ENCODE data around the gene ENPP3.

The ENPP3 gene

DNA sequence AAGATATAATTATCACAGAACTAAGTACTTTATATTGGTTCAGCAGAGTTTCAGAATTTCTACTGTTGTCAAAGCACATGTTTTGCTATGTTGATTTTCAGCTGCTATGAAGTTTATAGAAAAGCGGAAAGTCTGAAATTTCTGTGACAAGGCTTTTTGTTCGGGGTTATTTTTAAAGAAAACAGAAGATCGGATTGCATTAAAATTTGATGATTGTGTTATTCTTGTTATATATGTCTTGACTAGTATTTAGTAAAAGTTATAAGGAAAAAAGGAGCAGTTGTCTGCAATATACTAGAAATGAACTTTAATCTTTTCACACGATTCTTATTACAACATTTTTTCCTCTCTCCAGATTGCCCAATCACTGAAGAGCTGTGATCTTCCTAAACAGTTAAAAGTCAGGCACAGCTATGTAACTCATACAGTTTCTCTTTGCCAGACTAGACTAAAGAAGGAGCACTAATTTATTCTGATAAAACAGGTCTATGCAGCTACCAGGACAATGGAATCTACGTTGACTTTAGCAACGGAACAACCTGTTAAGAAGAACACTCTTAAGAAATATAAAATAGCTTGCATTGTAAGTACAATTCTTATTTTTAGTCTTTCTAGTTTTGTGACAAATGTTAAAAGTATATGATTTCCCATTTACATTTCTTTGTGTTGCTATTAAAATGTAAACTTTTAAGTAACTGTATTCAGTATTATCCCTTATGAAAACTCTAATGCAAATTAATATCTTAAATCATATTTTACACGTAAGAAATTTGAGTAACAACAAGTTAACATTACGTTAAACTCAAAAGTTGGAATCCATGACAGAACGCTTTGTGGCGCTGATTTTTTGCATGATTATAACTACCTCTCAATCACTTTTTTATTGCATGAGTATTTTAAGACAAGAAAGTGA is at the start of gene ENPP3:
ENPP3 (plus strand) TSS at position 423 of the 913 bp plus-strand sequence; CDS start at position 506, 83 bp downstream.
- FAIRE-seq, result peak; percentile 9

GRCh38 chr6:131587909-131588308 is 49.2 kb upstream of the ENPP3 start:
- FAIRE-seq, result peak; percentile 27

DNA sequence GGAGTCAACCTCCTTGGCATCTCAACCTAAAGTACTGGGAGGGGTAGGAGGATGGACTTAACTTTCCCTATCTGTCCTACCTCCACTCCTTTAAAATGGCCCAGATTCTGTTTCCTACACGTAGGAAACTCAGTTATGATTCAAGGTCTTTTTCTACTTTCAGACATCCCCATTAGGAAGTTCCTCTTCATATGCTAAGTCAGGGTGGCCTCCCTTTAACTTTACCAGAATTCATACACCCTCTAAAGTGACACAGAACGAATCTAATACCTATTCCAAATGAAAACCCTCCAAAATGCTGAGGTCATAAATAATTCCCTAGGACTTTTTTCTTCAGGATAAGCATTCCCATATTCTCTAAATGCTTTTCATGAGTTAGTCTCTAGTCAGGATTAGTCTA is 48.5 kb upstream of the ENPP3 start:
- FAIRE-seq, result no peak

DNA sequence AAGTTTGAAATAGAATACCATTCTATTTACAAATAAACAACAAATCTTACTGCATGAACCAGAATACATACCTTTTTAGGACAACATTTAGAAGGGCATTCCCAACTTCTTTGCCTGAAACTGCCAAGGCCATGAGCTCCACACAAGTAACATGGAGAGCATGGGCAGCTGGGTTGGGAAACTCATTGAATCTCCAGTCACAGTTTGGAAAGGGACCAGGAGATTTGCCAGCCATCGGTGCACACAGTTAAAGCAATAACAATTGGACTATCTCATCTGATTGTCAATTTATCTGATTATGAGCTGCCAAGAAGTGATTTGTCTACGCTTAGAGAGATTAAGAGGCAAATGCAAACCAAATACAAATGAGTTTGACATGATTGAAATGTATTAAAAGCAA is 44.2 kb upstream of the ENPP3 start:
- FAIRE-seq, result no peak

GRCh38 chr6:131594074-131594473 is 43.0 kb upstream of the ENPP3 start:
- no peak for FAIRE-seq

DNA sequence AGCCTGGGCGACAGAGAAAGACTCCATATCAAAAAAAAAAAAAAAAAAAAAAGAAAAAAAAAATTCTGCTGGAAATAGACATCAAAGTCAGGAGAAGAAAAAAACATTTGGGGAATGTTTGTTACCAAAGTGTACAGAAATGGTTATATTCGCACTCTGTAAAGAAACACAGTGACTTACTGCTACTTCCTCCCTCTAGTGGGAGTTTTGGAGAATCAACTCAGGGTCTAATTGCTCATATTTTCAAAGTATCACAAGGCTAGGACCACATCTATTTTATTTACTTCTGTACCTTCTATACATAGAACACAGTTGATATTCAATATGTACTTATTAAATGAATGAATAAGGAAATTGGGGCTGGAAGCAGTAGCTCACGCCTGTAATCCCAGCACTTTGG is 39.7 kb upstream of the ENPP3 start:
- no peak for FAIRE-seq

DNA sequence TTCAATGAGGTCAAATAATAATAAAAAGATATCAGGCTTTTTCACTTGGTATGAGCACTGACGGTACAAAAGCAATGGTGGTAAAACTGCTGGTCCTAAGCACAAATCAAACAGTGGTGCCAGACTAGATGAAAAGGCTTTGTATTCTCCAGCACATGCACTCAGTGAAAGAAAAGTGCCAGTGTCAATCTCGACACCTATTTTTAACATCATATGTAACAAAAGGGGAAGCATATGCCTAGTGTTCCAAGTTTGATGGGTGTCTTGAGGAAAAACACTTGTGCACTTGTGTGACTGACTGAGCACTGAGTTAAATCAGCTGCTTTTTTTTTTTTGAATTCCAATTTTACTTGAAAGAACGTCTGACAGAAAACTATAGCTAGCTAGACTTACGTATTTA is 36.4 kb upstream of the ENPP3 start:
- no peak for FAIRE-seq

- FAIRE-seq, result peak; percentile 5
These were observed 34.3 kb upstream of the ENPP3 start for GRCh38 chr6:131602781-131603312.

GRCh38 chr6:131613296-131613925 is 23.7 kb upstream of the ENPP3 start:
- FAIRE-seq, result no peak

- FAIRE-seq, result no peak
These were observed 21.8 kb upstream of the ENPP3 start for GRCh38 chr6:131615275-131615674.

DNA sequence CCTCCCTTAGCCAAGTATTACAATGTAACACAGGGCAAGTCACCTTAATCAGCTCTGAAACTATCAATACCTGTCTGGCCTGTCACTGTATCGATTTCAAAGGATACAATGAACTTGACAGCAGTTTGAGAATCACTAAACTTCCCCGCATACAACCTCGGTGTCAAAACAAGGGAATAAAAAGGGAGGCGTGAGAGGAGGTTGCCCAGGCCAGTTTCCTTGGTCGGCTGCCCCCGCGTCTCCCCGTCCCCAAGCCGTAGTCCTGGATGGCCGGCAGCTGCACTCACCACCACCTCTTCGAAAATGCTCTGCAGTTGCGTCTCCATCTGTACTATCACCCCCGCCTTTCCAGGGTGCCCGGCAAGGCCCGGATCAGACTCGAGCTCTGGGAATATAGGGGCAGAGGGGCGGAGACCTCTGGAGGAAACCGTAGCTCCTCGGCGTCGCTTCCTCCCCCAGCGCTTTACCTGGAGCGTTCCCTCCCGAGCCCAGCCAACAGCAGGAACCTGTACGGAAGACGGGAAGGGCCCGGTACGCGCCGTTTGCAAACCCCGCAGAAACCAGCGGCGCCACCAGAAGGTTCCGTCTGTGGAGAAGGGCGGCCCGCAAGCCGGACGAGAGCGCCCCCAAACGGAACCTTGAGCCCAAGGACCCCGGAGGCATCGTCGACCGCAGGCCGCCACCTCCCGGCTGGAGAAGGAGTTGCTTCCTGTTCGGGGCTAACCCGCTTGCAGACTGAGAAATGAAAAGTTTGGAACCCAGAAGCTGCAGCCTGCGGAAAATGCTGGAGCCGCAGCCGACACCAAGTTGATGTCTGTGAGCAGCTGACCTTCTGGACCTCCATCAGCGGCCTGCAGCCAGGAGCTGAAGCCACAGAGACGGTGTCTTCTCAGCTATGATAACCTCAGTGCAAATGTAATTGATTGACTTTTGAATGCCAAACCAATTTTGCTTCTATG is 9.1 kb upstream of the ENPP3 start, which contains the start of gene MED23:
MED23 (minus strand) TSS at position 519 of the 959 bp plus-strand sequence; CDS start at position 326, 193 bp downstream.
- FAIRE-seq, result no peak

DNA sequence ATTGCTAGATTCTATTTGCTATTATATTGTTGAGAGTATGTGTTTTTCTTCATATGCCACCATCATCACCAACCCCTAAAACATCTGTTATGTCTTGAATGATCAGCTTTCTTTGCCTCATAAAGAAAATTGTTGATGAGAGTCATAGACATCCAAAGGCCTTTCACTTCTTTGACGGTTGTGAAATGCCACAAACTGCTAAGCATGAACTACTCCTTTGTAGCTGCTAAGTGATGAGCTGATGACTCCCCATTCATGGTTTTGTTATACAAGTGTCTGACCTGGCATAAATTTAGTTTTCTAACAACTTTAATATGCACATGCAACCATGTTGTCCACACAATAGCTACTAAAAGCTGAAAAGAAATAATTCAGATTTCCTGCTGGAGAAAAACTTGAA is 8.4 kb upstream of the ENPP3 start:
- no peak for FAIRE-seq

- FAIRE-seq, result no peak
These were observed 7.5 kb upstream of the ENPP3 start for GRCh38 chr6:131629651-131630050.

DNA sequence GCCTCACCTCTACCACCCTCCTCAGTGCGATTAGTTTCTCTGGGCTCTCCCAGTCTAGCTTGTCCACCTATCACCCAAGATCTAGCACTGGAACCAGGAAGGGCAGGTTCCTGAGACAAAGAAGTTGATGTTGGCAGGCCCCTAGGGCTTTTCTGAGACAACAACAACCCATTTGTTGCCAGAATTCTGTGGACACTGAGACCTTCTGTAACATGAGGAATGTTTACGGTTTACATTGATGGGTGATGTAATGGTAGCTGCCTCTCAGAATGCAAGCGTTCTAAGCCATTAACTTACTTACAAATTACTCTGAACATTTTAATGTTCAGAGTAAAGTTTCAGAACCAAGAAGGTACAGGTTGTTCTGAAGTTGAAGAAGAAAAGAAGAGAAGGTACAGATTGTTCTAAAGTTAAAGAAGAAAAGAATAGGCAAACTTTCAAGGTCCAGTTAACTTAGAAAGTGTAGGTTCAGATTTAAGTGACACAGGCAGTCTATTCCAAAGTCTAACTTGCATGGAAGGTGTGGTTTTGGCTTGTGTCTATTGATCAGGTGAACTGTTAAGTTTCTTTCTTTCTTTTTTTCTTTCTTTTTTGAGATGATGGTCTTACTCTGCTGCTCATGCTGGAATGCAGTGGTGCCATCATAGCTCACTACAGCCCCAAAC is 5.3 kb upstream of the ENPP3 start:
- no peak for FAIRE-seq

DNA sequence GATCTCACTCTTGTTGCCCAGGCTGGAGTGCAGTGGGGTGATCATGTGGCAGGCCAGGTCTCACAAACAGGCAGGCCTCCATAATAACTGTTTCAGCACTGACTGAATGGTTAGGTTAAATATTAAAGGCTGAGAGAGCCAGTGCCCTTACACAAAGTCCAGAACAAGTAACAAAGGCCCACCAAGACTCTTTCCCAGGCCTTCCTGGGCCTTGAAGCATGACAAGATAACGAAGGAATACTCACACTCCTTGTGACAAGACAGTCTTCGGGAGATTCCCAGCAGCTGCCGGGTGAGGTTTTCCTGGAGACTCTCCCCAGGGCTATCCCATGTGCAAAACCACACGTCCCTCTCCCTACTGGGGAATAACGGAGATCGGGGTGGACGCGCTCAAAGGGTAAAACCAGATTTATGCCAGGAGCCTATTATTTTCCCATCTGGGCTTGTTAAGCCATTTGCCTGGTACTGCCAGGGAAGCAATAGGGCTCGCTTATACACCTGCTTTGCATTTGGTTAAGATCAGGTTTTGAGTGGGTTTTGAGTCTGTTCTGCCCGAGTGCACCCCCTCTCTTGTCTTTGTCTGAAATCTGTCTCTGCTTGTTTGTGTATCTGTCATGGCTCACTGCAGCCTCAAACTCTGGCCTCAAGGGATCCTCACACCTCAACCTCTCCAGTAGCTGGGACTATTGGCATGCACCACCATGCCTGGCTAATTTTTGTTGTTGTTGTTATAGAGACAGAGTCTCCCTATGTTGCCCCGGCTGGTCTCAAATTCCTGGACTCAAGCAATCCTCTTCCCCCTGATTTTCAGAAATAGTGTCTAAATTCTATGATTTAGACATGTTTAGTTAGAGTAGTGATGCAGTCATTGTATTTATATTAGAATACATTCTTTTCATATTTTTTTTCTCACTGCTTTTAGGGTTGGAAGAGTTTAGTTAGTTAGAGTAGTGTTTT is 1.4 kb upstream of the ENPP3 start:
- FAIRE-seq, result no peak

GRCh38 chr6:131638013-131638412 is 911 bp downstream of the ENPP3 start:
- no peak for FAIRE-seq

DNA sequence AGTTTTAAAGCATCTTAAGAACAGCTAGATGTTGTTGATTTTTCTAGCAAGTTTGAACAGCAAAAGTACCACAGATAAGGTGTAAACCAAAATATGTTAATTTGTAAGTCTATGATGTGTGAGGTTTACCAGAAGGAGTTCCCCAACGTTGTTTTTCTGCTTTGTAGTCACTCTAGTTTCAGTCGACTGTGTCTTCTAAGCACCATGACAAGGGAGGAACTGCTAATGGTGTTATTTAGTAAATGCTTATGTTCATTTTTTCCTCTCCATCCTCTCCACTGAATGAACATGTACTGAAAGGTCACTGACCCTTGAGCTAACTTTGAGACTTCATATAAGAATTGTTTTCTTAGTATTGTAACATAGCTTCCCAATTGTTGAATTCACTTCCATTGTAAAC is 3.0 kb downstream of the ENPP3 start:
- FAIRE-seq, result no peak

- no peak for FAIRE-seq
These were observed 3.5 kb downstream of the ENPP3 start for GRCh38 chr6:131640576-131640975.

DNA sequence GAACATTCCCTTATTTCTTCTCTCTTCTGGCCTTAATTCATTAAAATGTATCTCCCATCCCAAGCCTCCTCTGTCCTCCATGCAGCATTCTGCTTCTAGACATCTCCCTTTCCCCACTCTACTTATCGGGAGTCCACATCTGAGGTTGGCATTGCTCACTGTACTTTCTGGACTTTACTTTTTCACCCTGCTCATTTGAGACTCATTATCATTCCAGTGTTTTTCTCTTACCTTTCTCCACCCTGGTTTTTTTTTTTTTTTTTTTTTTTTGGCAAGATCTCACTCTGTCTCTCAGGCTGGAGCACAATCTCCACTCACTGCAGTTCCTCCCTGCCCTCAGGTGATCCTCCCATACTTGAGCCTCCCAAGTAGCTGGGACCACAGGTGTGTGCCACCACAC is 4.5 kb downstream of the ENPP3 start:
- FAIRE-seq, result no peak

GRCh38 chr6:131642565-131642964 is 5.5 kb downstream of the ENPP3 start:
- FAIRE-seq, result no peak

All from islet of Langerhans (tissue), 1 donor.